ENCODE measurements around the gene H2AZ2.

DNA sequence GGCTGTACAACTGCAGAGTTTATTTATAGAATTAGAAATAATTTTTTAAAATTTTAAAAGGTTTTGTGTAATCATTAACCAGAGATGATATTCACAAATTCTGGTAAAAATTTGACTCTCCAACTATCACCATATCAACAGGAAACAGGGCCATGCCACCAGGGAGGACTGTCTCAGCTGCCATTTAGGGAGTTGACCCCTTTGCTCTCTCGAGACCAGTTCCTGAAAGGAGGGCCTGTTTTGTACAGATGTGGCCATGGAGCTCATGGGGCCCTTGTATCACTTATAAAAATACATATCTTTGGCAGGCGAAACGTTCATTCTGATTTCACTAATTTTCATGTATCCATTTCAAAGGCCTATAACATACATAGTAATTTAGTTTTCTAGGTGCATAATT is 20.3 kb downstream of the H2AZ2 start:
- no peak for TF ChIP-seq MYC (IDR thresholded peaks at IDR 0.05; ENCODE audit: low read depth, low read length)
- TF ChIP-seq, protein P1, sequence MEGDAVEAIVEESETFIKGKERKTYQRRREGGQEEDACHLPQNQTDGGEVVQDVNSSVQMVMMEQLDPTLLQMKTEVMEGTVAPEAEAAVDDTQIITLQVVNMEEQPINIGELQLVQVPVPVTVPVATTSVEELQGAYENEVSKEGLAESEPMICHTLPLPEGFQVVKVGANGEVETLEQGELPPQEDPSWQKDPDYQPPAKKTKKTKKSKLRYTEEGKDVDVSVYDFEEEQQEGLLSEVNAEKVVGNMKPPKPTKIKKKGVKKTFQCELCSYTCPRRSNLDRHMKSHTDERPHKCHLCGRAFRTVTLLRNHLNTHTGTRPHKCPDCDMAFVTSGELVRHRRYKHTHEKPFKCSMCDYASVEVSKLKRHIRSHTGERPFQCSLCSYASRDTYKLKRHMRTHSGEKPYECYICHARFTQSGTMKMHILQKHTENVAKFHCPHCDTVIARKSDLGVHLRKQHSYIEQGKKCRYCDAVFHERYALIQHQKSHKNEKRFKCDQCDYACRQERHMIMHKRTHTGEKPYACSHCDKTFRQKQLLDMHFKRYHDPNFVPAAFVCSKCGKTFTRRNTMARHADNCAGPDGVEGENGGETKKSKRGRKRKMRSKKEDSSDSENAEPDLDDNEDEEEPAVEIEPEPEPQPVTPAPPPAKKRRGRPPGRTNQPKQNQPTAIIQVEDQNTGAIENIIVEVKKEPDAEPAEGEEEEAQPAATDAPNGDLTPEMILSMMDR (IDR thresholded peaks at IDR 0.05; ENCODE audit: low read depth, low read length), result no peak
- TF ChIP-seq, protein P2, sequence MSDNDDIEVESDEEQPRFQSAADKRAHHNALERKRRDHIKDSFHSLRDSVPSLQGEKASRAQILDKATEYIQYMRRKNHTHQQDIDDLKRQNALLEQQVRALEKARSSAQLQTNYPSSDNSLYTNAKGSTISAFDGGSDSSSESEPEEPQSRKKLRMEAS (IDR thresholded peaks at IDR 0.05; ENCODE audit: low read depth, low read length), result no peak
- no peak for TF ChIP-seq POLR2A (IDR thresholded peaks at IDR 0.05; ENCODE audit: extremely low read depth, insufficient read length)
